ENCODE results near the gene SHISA3.
"Not testable (repeated sequence)": the region's sequence is repeated elsewhere in the genome, so short reads cannot be mapped to it uniquely, and the experiment has no call there.

SHISA3 gene

GRCh38 chr4:42396752-42397634, at the start of gene SHISA3:
TSS of gene SHISA3 (plus strand) at chr4:42397488. CDS start at chr4:42398057, 569 bp downstream.
- no peak for DNase-seq (ENCODE audit: low read depth)

GRCh38 chr4:42348247-42348646, 49.0 kb upstream of the SHISA3 start:
- DNase-seq (ENCODE audit: low read depth): no peak

GRCh38 chr4:42348692-42349091, 48.6 kb upstream of the SHISA3 start:
- DNase-seq (ENCODE audit: low read depth): no peak

- DNase-seq (ENCODE audit: low read depth): no peak
These were observed 46.6 kb upstream of the SHISA3 start for GRCh38 chr4:42350611-42351182.

DNA sequence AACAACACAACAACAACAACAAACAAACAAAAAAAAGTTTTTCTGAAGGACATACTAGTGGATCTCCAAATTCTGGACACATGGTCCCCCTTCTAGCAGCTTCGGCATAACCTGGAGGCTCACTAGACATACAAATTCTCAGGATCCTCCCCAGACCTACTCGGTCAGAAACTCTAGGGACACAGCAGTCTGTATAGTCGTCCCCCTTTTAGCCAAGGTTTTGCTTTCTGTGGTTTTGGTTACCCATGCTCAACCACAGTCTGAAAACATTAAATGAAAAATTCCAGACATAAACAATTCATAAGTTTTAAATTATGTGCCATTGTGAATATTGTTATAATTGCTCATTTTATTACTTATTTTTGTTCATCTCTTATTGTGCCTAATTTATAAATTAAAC, 45.2 kb upstream of the SHISA3 start:
- DNase-seq (ENCODE audit: low read depth): no peak

GRCh38 chr4:42357325-42357724, 40.0 kb upstream of the SHISA3 start:
- DNase-seq (ENCODE audit: low read depth): no peak

- DNase-seq (ENCODE audit: low read depth): no peak
These were observed 37.6 kb upstream of the SHISA3 start for GRCh38 chr4:42359711-42360110.

GRCh38 chr4:42360256-42360669, 37.0 kb upstream of the SHISA3 start:
- no peak for DNase-seq (ENCODE audit: low read depth)

- DNase-seq (ENCODE audit: low read depth): no peak
These were observed 35.8 kb upstream of the SHISA3 start for GRCh38 chr4:42361456-42361855.

DNA sequence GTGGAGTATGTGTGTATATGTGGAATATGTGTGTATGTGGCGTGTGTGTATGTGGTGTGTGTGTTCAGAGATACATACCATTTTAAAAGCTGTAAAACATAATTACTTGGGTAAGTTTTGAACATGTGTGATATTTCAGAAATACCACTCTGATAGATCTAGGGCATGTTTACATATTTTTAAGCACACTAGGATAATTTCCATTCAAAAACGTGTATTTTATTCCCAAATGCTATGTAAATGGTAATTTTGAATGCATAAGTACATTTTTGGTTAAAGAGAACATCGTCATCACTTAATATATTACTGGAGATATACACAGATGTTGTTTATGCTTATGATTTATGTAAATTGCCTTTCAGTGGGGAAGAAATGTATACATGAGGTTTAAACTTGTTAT, 34.7 kb upstream of the SHISA3 start:
- no peak for DNase-seq (ENCODE audit: low read depth)

DNA sequence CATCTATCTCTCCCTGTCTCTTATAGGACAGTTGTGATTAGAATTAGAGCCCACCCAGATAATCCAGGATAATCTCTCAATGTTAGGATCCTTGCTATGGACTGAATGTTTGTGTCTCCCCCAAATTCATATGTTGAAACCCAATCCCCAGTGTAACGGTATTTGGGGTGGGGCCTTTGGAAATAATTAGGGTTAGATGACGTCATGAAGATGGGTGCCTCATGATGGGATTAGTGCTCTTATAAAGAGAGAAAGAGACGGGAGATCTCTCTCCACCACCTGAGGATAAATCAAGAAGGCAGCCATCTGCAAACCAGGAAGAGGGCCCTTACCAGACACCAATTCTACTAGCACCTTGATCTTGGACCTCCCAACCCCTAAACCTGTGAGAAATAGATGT, 33.7 kb upstream of the SHISA3 start:
- no peak for DNase-seq (ENCODE audit: low read depth)

DNA sequence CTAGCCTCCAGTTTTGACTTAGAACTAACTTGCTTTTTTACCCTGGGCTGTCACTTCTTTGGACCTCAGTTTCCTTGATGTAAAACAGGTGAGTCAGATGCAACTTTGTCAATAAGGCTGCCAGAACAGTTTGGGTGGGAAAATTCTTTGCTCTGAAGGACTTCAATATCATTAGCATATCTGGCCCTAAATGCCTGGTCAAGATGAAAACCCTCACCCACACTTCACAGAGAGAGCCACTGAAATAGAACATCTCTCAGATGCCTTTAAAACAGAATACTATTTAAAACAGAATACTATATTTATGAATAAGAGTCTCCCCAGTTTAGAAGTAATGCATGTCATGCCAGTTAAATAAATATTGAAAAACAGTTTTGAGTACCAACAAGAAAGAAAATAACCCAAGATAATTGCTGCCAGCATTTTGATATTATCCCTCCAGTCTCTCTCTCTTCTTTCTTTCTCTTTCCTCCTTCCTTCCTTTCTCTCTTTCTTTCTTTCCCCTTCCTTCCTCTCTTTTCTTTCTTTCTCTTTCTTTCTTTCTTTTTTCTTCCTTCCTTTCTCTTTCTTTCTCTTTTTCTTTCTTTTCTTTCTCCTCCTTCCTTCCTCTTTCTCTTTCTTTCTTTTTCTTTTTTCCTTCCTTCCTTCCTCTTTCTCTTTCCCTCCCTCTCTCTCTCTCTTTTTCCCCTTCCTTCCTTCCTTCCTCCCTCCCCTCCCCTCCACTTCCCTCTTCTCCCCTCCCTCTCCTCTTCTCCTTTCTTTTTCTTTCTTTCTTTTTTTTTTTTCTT, 32.8 kb upstream of the SHISA3 start:
- DNase-seq (ENCODE audit: low read depth): no peak

GRCh38 chr4:42366959-42367358, 30.3 kb upstream of the SHISA3 start:
- DNase-seq (ENCODE audit: low read depth): no peak

- no peak for DNase-seq (ENCODE audit: low read depth)
These were observed 27.8 kb upstream of the SHISA3 start for GRCh38 chr4:42369489-42369888.

GRCh38 chr4:42371305-42372252, 25.7 kb upstream of the SHISA3 start:
- no peak for DNase-seq (ENCODE audit: low read depth)

DNA sequence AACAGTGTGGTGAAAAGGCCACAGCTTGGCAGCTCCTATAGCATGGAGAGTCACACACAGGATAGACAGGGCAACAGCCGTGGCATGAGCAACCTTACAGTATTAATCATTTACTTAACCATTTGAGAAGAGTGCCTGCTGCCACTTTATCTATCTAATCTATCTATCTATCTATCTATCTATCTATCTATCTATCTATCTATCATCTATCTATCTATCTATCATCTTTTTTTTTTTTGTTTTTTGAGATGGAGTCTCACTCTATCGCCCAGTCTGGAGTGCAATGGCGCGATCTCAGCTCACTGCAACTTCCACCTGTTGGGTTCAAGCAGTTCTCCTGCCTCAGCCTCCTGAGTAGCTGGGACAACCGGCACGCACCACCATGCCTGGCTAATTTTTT, 25.0 kb upstream of the SHISA3 start:
- DNase-seq (ENCODE audit: low read depth): not testable (repeated sequence)

- DNase-seq (ENCODE audit: low read depth): no peak
These were observed 19.8 kb upstream of the SHISA3 start for GRCh38 chr4:42377497-42377896.

DNA sequence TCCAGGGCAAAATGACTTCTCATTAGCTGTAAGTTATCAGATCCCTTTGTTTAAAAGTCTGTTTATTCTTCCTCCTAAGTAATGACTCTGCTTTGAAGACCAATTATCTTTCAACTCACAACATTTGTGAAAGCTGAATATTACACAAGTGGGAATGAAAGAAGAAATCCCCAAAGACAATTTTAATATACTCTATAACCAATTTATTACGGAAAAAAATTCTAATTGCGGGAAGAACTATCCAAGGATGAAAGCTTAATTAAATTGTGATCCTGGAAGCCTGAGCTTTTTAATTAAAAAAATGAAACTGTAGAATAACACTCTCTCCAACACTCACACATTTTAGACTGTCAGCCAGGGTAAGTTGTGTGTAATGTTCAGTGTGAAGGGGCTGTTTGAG, 15.6 kb upstream of the SHISA3 start:
- no peak for DNase-seq (ENCODE audit: low read depth)

DNA sequence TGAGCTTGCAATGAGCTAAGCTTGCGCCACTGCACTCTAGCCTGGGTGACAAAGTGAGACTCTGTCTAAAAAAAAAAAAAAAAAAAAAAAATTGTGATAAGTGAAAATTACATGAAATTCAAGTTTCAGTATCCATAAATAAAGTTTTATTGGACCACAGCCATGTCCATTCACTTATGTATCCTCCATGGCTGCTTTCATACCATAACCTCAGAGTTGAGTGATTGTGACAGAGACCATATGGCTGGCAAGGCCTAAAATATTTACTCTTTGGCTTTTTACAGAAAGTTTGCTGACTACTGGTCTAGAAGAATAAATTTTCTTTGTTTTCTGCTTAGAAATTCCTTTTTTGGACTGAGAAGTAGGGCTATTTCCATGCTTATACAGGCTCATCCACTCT, 11.8 kb upstream of the SHISA3 start:
- DNase-seq (ENCODE audit: low read depth): no peak

DNA sequence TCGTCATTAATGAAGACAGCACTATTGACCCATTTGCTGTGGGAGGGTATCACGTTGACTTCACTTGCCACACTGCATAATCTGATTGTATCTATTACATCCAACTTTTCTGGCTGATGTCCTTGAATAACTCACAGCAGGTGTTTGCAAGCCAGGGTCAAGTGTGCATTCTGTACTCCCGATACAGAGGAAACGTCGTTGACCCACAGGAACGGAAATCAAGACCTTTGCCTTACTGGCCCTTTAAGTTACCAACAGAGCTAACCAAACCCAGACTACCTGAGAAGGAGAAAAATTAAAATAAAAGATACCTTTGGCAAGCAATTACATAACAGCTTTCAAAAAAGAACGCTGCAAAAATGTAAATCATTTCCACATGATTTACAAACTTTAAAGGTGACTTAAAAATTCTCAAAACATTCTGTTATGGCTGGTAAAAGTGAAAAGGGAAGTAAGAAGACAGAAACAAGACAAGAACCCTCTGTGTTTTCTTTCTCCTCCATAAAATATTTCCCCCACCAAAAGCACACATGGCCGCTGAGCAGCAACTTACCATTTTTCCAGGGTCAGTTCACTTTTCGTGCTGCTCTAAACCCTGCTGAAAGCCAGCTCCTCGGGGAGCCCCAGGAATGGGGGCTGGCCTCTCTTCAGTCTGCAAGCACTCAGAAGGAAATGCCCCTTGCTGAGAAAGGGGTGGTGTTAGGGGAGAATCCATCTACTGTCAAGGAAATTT, 6.5 kb upstream of the SHISA3 start:
- no peak for DNase-seq (ENCODE audit: low read depth)

- DNase-seq (ENCODE audit: low read depth): no peak
These were observed 6.0 kb upstream of the SHISA3 start for GRCh38 chr4:42391355-42391664.

Data from activated gamma-delta T cell treated with anti-CD3 and anti-CD28 coated beads, Interleukin-2, amount 50 U/mL, for 16 hours (primary cell).